HG03097 (cell line): ENCODE results near the gene LRRC31.

Experiments
- ATAC-seq: cut with Tn5 transposase; IDR thresholded peaks from one replicate; pipeline ENCODE4 v1.9.1; 2021; ENCODE audit not compliant: unreplicated experiment, low FRiP score

LRRC31 gene

GRCh38 chr3:169864270-169864669, 5.5 kb downstream of the LRRC31 start:
- no peak for ATAC-seq

GRCh38 chr3:169863458-169863899, 6.3 kb downstream of the LRRC31 start:
- peak; percentile 55 for ATAC-seq

- ATAC-seq: no peak
These were observed 7.9 kb downstream of the LRRC31 start for GRCh38 chr3:169861871-169862270.

- ATAC-seq: no peak
These were observed 11.9 kb downstream of the LRRC31 start for GRCh38 chr3:169857811-169858210.

- ATAC-seq: no peak
These were observed 14.2 kb downstream of the LRRC31 start for GRCh38 chr3:169855514-169855913.

- ATAC-seq: no peak
These were observed 19.1 kb downstream of the LRRC31 start for GRCh38 chr3:169850618-169851017.

- ATAC-seq: no peak
These were observed 21.0 kb downstream of the LRRC31 start for GRCh38 chr3:169848741-169849140.

- ATAC-seq: no peak
These were observed 21.8 kb downstream of the LRRC31 start for GRCh38 chr3:169847896-169848295.

- ATAC-seq: peak; percentile 95
These were observed 23.1 kb downstream of the LRRC31 start for GRCh38 chr3:169846458-169847193.

- no peak for ATAC-seq
These were observed 26.8 kb downstream of the LRRC31 start for GRCh38 chr3:169842960-169843359.

GRCh38 chr3:169841171-169841570, 28.6 kb downstream of the LRRC31 start:
- no peak for ATAC-seq

- ATAC-seq: no peak
These were observed 31.2 kb downstream of the LRRC31 start for GRCh38 chr3:169838511-169839030.

GRCh38 chr3:169836942-169837275, 32.8 kb downstream of the LRRC31 start:
- no peak for ATAC-seq

- ATAC-seq: no peak
These were observed 33.4 kb downstream of the LRRC31 start for GRCh38 chr3:169836078-169836941.

- no peak for ATAC-seq
These were observed 34.2 kb downstream of the LRRC31 start for GRCh38 chr3:169835533-169835932.

- ATAC-seq: no peak
These were observed 42.0 kb downstream of the LRRC31 start for GRCh38 chr3:169827712-169828111.

GRCh38 chr3:169825316-169825715, 44.4 kb downstream of the LRRC31 start:
- no peak for ATAC-seq

- ATAC-seq: no peak
These were observed 46.8 kb downstream of the LRRC31 start for GRCh38 chr3:169822983-169823382.

- ATAC-seq: no peak
These were observed 47.2 kb downstream of the LRRC31 start for GRCh38 chr3:169822540-169822939.

- ATAC-seq: no peak
These were observed 47.6 kb downstream of the LRRC31 start for GRCh38 chr3:169822091-169822490.

GRCh38 chr3:169818316-169818715, 51.4 kb downstream of the LRRC31 start:
- no peak for ATAC-seq
